Measurements from ENCODE around the gene MAGEA8. TPM values are rescaled to one million over a fixed set of nuclear protein-coding genes. Genes with fewer than 3 reads are reported as not detected.
"Not testable (repeated sequence)": the region's sequence is repeated elsewhere in the genome, so short reads cannot be mapped to it uniquely, and the experiment has no call there.

The MAGEA8 gene
- total RNA-seq (2014; rRNA removed; shearing (Covaris generic)), result not detected in 2 replicates

GRCh38 chrX:149881081-149881711 is at the start of gene MAGEA8:
MAGEA8 (plus strand) TSS chrX:149881183; CDS start chrX:149884273, 3,090 bp downstream.
- no peak within 1 kb of the TSS for H3K27ac ChIP-seq
- H3K27me3 ChIP-seq, result no peaks in the 10 kb centered on the region
- H3K9me3 ChIP-seq (replicated peaks), result no peaks in the 10 kb centered on the region
- no peaks in the 10 kb centered on the region for H3K36me3 ChIP-seq
- no peak within 1 kb of the TSS for H3K4me3 ChIP-seq
- H3K4me1 ChIP-seq, result 0 out of 2 replicates have a peak, but pooled peaks cover 4% of the 10 kb centered on the region
- DNase-seq, result no peak

GRCh38 chrX:149831473-149831872 is 49.5 kb upstream of the MAGEA8 start:
- H3K27me3 ChIP-seq, result no peaks in the 10 kb centered on the region; the same call in 1 of the 2 replicates
- no peaks in the 10 kb centered on the region for H3K4me1 ChIP-seq
- H3K27ac ChIP-seq, result no peak overlapping the region
- DNase-seq, result no peak
- no peaks in the 10 kb centered on the region for H3K9me3 ChIP-seq (replicated peaks)
- H3K4me3 ChIP-seq, result no peak overlapping the region
- H3K36me3 ChIP-seq, result no peaks in the 10 kb centered on the region

- not testable (repeated sequence) for H3K9me3 ChIP-seq (replicated peaks); H3K27me3 ChIP-seq; DNase-seq; H3K27ac ChIP-seq; H3K4me1 ChIP-seq; H3K36me3 ChIP-seq; H3K4me3 ChIP-seq
These were observed 44.3 kb upstream of the MAGEA8 start for GRCh38 chrX:149836728-149837127.

- Histone ChIP-seq H3K4me3 (no peak overlapping the region), H3K36me3 (no peaks in the 10 kb centered on the region)
These were observed 43.8 kb upstream of the MAGEA8 start for GRCh38 chrX:149837167-149837566.

GRCh38 chrX:149837639-149838038 is 43.3 kb upstream of the MAGEA8 start:
- no peak for DNase-seq
- no peaks in the 10 kb centered on the region for H3K27me3 ChIP-seq
- H3K27ac ChIP-seq, result no peak overlapping the region
- H3K36me3 ChIP-seq, result no peaks in the 10 kb centered on the region
- H3K9me3 ChIP-seq (replicated peaks), result no peaks in the 10 kb centered on the region
- H3K4me1 ChIP-seq, result no peaks in the 10 kb centered on the region
- no peak overlapping the region for H3K4me3 ChIP-seq

More at GRCh38 chrX:149837167-149837566, 43.8 kb upstream of the MAGEA8 start:
- no peak for DNase-seq
- no peaks in the 10 kb centered on the region for H3K27me3 ChIP-seq
- H3K27ac ChIP-seq, result no peak overlapping the region
- no peaks in the 10 kb centered on the region for H3K9me3 ChIP-seq (replicated peaks)
- H3K4me1 ChIP-seq, result no peaks in the 10 kb centered on the region

GRCh38 chrX:149841929-149842328 is 39.1 kb upstream of the MAGEA8 start:
- no peak overlapping the region for H3K4me3 ChIP-seq
- H3K27ac ChIP-seq, result no peak overlapping the region
- H3K9me3 ChIP-seq (replicated peaks), result no peaks in the 10 kb centered on the region
- no peaks in the 10 kb centered on the region for H3K4me1 ChIP-seq
- no peak for DNase-seq
- no peaks in the 10 kb centered on the region for H3K36me3 ChIP-seq
- no peaks in the 10 kb centered on the region for H3K27me3 ChIP-seq

GRCh38 chrX:149845385-149845784 is 35.6 kb upstream of the MAGEA8 start:
- no peak overlapping the region for H3K27ac ChIP-seq
- H3K27me3 ChIP-seq, result no peaks in the 10 kb centered on the region
- H3K4me1 ChIP-seq, result no peaks in the 10 kb centered on the region
- no peak for DNase-seq
- H3K36me3 ChIP-seq, result no peaks in the 10 kb centered on the region
- H3K4me3 ChIP-seq, result no peak overlapping the region
- H3K9me3 ChIP-seq (replicated peaks), result no peaks in the 10 kb centered on the region

GRCh38 chrX:149846789-149847188 is 34.2 kb upstream of the MAGEA8 start:
- H3K36me3 ChIP-seq, result no peaks in the 10 kb centered on the region
- H3K4me3 ChIP-seq, result no peak overlapping the region
- DNase-seq, result no peak
- H3K4me1 ChIP-seq, result no peaks in the 10 kb centered on the region
- H3K27me3 ChIP-seq, result no peaks in the 10 kb centered on the region
- no peaks in the 10 kb centered on the region for H3K9me3 ChIP-seq (replicated peaks)
- no peak overlapping the region for H3K27ac ChIP-seq

GRCh38 chrX:149848855-149849254 is 32.1 kb upstream of the MAGEA8 start:
- no peaks in the 10 kb centered on the region for H3K27me3 ChIP-seq
- no peak overlapping the region for H3K4me3 ChIP-seq
- no peak for DNase-seq
- H3K4me1 ChIP-seq, result no peaks in the 10 kb centered on the region
- H3K27ac ChIP-seq, result no peak overlapping the region
- no peaks in the 10 kb centered on the region for H3K9me3 ChIP-seq (replicated peaks)
- H3K36me3 ChIP-seq, result no peaks in the 10 kb centered on the region

GRCh38 chrX:149849787-149850186 is 31.2 kb upstream of the MAGEA8 start:
- Histone ChIP-seq H3K9me3 (replicated peaks) (no peaks in the 10 kb centered on the region), H3K4me3 (no peak overlapping the region), H3K36me3 (no peaks in the 10 kb centered on the region), H3K27me3 (no peaks in the 10 kb centered on the region), H3K4me1 (no peaks in the 10 kb centered on the region), H3K27ac (no peak overlapping the region)
- DNase-seq, result no peak

GRCh38 chrX:149851864-149852263 is 29.1 kb upstream of the MAGEA8 start:
- DNase-seq, result no peak
- Histone ChIP-seq H3K4me3 (no peak overlapping the region), H3K36me3 (no peaks in the 10 kb centered on the region), H3K27ac (no peak overlapping the region), H3K9me3 (replicated peaks) (no peaks in the 10 kb centered on the region), H3K4me1 (no peaks in the 10 kb centered on the region), H3K27me3 (no peaks in the 10 kb centered on the region)

GRCh38 chrX:149853925-149854324 is 27.1 kb upstream of the MAGEA8 start:
- H3K4me3 ChIP-seq, result no peak overlapping the region
- no peaks in the 10 kb centered on the region for H3K36me3 ChIP-seq
- no peaks in the 10 kb centered on the region for H3K4me1 ChIP-seq
- DNase-seq, result no peak
- no peak overlapping the region for H3K27ac ChIP-seq
- H3K27me3 ChIP-seq, result no peaks in the 10 kb centered on the region
- H3K9me3 ChIP-seq (replicated peaks), result no peaks in the 10 kb centered on the region

- H3K9me3 ChIP-seq (replicated peaks), result no peaks in the 10 kb centered on the region
These were observed 22.4 kb upstream of the MAGEA8 start for GRCh38 chrX:149858592-149858991.

GRCh38 chrX:149860445-149860844 is 20.5 kb upstream of the MAGEA8 start:
- Histone ChIP-seq H3K27ac (no peak overlapping the region), H3K4me3 (no peak overlapping the region), H3K9me3 (replicated peaks) (no peaks in the 10 kb centered on the region), H3K36me3 (no peaks in the 10 kb centered on the region), H3K4me1 (no peaks in the 10 kb centered on the region), H3K27me3 (no peaks in the 10 kb centered on the region)
- no peak for DNase-seq

More at GRCh38 chrX:149858592-149858991, 22.4 kb upstream of the MAGEA8 start:
- H3K4me1 ChIP-seq, result no peaks in the 10 kb centered on the region
- H3K4me3 ChIP-seq, result no peak overlapping the region
- no peak overlapping the region for H3K27ac ChIP-seq
- no peaks in the 10 kb centered on the region for H3K27me3 ChIP-seq
- no peaks in the 10 kb centered on the region for H3K36me3 ChIP-seq
- no peak for DNase-seq

GRCh38 chrX:149865390-149865789 is 15.6 kb upstream of the MAGEA8 start:
- Histone ChIP-seq H3K36me3 (no peaks in the 10 kb centered on the region), H3K4me1 (no peaks in the 10 kb centered on the region), H3K27ac (no peak overlapping the region), H3K27me3 (no peaks in the 10 kb centered on the region), H3K4me3 (no peak overlapping the region), H3K9me3 (replicated peaks) (no peaks in the 10 kb centered on the region)
- DNase-seq, result no peak

- Histone ChIP-seq H3K9me3 (replicated peaks) (no peaks in the 10 kb centered on the region), H3K27me3 (no peaks in the 10 kb centered on the region), H3K27ac (no peak overlapping the region), H3K36me3 (no peaks in the 10 kb centered on the region), H3K4me3 (no peak overlapping the region), H3K4me1 (no peaks in the 10 kb centered on the region)
- DNase-seq, result no peak
These were observed 13.5 kb upstream of the MAGEA8 start for GRCh38 chrX:149867488-149867887.
